MG63 (cell line): ENCODE data around the gene PELO. TPM values are rescaled to one million over a fixed set of nuclear protein-coding genes. Genes with fewer than 3 reads are reported as not detected.
"Not testable (repeated sequence)": the region's sequence is repeated elsewhere in the genome, so short reads cannot be mapped to it uniquely, and the experiment has no call there.

Experiments used
- DNase-seq: peaks from one replicate; pipeline ENCODE4 v3.0.0-alpha.2; 2020
- H3K27me3 ChIP-seq: fragments of 250-450 bp; sonication (Bioruptor Pico); 2 replicates; pipeline ENCODE4 v1.5.1; 2020; ENCODE audit warnings: mild to moderate bottlenecking, moderate library complexity
- H3K36me3 ChIP-seq: fragments of 250-450 bp; sonication (Bioruptor Pico); 2 replicates; pipeline ENCODE4 v1.5.1; 2020; ENCODE audit warnings: mild to moderate bottlenecking, moderate library complexity
- H3K4me3 ChIP-seq: fragments of 250-450 bp; sonication (Bioruptor Pico); 2 replicates; pipeline ENCODE4 v1.5.1; 2020; ENCODE audit warnings: mild to moderate bottlenecking, moderate library complexity
- H3K9me3 ChIP-seq: fragments of 250-450 bp; sonication (Bioruptor Pico); 2 replicates; pipeline ENCODE4 v1.5.1; 2020; ENCODE audit warnings: mild to moderate bottlenecking, moderate library complexity
- total RNA-seq: library from RNA; depleted of rRNA; stranded (reverse); fragments of >200 nt; shearing (Covaris generic); gene quantifications from 2 replicates; pipeline ENCODE4 v1.2.3, GENCODE V29; 2014; ENCODE audit warnings: low replicate concordance

The PELO gene
- total RNA-seq, 1 experiment from 2014 or later: 23.9 TPM

- Histone ChIP-seq H3K9me3 (no peaks in the 10 kb centered on the region), H3K36me3 (peaks cover 26% of the 10 kb centered on the region), H3K4me3 (no peak overlapping the region), H3K27me3 (no peaks in the 10 kb centered on the region)
- DNase-seq: no peak
Measured at GRCh38 chr5:52807723-52808122, 20.0 kb downstream of the PELO start.

- Histone ChIP-seq H3K27me3 (no peaks in the 10 kb centered on the region), H3K36me3 (peaks cover 20% of the 10 kb centered on the region), H3K4me3 (no peak overlapping the region), H3K9me3 (no peaks in the 10 kb centered on the region)
- no peak for DNase-seq
Measured at GRCh38 chr5:52808316-52808901, 20.7 kb downstream of the PELO start.

- no peaks in the 10 kb centered on the region for H3K27me3 ChIP-seq
- no peaks in the 10 kb centered on the region for H3K9me3 ChIP-seq
- DNase-seq: no peak
- peaks cover 6% of the 10 kb centered on the region for H3K36me3 ChIP-seq
- H3K4me3 ChIP-seq: no peak overlapping the region
Measured at GRCh38 chr5:52809884-52810283, 22.2 kb downstream of the PELO start.

DNA sequence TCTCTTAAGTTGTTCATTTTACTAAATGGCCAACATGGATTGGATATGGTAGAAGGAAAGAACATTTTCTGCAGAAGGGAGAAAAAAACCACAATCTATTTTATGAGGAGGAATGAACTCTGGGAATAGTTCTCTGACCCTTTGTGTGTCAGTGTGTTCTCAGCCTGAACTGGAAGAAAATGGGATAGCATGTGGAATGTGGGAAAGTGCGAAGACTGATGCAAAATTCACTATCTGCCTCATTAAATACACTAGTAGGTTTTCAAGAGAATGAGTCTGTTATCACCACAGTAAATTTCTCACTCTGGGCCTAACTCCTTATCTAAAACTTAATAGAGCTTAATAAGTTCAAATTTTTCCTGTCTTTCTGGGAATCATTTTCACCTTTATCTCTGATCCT is 22.7 kb downstream of the PELO start:
- Histone ChIP-seq H3K27me3 (no peaks in the 10 kb centered on the region), H3K36me3 (peaks cover under 1% of the 10 kb centered on the region), H3K4me3 (no peak overlapping the region), H3K9me3 (no peaks in the 10 kb centered on the region)
- DNase-seq: no peak

DNA sequence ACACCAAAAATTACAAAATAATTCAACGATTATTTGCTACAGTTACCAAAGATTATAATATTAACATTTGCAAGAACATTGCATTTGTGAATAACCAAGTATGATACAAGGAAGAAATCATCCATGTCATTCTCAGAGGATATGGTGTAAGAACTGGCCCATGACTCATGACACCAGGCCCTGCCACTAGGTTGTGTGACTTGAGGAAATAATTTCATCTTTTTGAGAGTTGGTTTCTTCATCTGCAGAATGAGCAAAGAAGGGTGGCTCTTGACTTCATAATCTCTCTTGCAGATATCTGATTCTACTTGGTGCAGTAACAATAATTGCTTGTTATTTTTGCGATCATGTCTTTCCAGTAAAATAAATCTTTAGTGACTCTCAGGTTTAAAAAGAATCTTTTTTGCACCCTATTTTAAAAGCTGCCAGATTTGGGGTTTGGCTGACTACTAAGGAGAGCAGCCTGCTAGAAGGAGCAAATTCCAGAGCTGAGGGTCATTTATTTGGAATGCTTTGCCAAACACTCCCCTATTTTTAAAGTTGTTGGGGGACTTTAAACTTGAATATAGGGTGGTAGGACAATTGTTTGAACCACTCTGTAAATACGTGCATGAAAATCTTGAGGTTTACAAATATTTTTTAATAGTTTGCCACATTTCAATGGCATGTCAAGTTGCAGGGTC is 23.5 kb downstream of the PELO start:
- H3K4me3 ChIP-seq: no peak overlapping the region
- no peaks in the 10 kb centered on the region; the same call in 1 of the 2 replicates for H3K36me3 ChIP-seq
- no peaks in the 10 kb centered on the region for H3K9me3 ChIP-seq
- DNase-seq: peak; percentile 20
- H3K27me3 ChIP-seq: no peaks in the 10 kb centered on the region

- H3K9me3 ChIP-seq: no peaks in the 10 kb centered on the region
- DNase-seq: no peak
- H3K27me3 ChIP-seq: no peaks in the 10 kb centered on the region
- H3K4me3 ChIP-seq: no peak overlapping the region
- no peaks in the 10 kb centered on the region for H3K36me3 ChIP-seq
Measured at GRCh38 chr5:52814352-52815148, 26.8 kb downstream of the PELO start.

DNA sequence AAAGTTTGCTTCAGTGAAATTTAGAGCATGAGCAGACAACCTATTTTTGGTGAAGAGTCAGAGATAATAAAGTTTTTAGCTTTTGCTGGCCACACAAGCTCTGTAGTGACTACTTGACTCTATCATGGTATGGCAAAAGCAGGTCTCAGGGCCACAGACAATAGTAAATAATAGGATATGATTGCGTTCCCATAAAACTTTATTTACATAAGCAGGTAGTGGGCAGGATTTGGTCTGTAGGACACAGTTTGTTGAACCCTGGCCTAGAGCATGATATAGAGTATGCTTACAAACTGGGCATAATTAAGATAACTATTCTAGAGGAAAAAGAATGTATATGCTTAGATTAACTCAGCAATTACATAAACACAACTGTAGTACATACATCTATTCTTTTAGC is 30.1 kb downstream of the PELO start:
- DNase-seq: no peak
- H3K36me3 ChIP-seq: no peaks in the 10 kb centered on the region
- no peaks in the 10 kb centered on the region for H3K9me3 ChIP-seq
- H3K4me3 ChIP-seq: no peak overlapping the region
- no peaks in the 10 kb centered on the region for H3K27me3 ChIP-seq

DNA sequence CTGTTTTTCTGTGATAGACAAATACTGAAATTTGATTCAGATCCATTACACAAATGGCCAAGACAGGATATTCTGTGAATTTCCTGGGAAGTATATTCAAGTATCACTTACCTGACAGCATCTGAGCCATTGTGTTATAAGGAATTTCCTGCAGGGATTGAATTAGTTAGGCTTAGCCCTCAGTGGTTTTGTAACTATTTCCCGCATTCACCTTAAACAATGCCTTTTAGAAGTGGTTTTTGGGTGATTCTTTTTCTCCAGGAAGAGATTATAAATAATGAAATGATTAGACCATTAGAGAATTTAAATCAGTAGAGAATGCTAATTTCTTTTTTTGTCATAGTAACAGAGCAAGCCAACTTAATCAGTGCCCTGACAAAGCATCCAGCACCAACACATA is 30.6 kb downstream of the PELO start:
- Histone ChIP-seq H3K27me3 (no peaks in the 10 kb centered on the region), H3K4me3 (no peak overlapping the region)
- DNase-seq: no peak

GRCh38 chr5:52818807-52819206 is 31.1 kb downstream of the PELO start:
- not testable (repeated sequence) for DNase-seq, H3K36me3 ChIP-seq, H3K4me3 ChIP-seq, H3K27me3 ChIP-seq, H3K9me3 ChIP-seq

More for the DNA sequence above, 30.6 kb downstream of the PELO start:
- no peaks in the 10 kb centered on the region for H3K9me3 ChIP-seq
- no peaks in the 10 kb centered on the region for H3K36me3 ChIP-seq

DNA sequence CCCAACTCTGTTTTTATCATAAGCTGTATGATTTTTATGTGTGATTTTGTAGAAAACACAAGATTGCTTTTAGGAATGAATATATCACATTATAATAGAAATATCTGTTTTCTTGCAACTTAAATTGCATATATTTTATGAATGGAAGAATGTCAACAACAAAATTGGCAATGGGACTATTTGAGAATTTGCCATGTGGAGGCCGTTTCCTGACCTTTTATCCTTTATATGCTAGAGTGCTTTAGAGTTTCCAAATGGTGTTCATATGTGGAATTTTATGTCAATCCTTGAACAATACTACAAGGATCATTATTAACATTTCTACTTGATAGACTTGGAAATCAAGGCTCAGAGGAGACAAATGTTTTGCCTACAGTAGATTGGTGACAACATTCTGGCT is 34.2 kb downstream of the PELO start:
- Histone ChIP-seq H3K36me3 (no peaks in the 10 kb centered on the region), H3K9me3 (no peaks in the 10 kb centered on the region), H3K4me3 (no peak overlapping the region), H3K27me3 (no peaks in the 10 kb centered on the region)
- DNase-seq: no peak

DNA sequence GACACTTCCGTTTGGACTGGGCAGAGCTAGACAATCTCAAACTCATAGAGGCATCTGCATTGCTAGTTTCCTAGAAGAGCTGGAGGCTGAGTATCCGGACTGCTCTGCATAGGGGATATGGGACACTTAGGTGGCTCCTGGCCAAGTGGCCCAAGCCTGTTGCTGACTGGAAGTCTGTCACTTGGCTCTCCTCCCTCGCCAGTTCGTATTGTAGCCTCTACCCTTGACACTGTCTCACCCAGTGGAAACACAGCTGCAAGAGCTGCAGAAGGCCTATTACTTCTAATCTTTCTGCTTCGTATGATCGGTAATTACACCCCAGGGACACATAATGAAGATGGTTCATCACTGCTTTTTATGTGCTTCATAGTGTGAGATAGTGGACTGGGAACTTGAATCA is 34.7 kb downstream of the PELO start:
- Histone ChIP-seq H3K36me3 (no peaks in the 10 kb centered on the region), H3K4me3 (no peak overlapping the region), H3K27me3 (no peaks in the 10 kb centered on the region), H3K9me3 (no peaks in the 10 kb centered on the region)
- DNase-seq: no peak

DNA sequence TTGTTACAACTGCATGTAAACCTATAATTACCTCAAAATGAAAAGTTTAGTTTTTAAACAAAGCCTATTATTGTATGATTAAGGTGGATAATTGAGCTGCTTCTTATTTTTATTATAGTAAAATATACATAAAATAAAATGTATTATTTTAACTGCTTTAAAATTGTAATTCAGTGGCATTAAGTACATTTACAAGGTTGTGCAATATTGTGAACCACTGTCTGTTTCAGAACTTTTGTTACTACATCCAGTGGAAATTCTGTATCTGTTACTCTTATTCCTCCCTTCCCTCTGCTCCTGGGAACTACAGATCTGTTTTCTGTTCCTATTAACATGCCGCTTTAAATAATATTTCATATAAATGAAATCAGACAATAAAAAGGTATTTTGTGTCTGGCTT is 37.1 kb downstream of the PELO start:
- no peaks in the 10 kb centered on the region for H3K9me3 ChIP-seq
- no peak overlapping the region for H3K4me3 ChIP-seq
- no peaks in the 10 kb centered on the region for H3K27me3 ChIP-seq
- no peak for DNase-seq
- no peaks in the 10 kb centered on the region for H3K36me3 ChIP-seq

DNA sequence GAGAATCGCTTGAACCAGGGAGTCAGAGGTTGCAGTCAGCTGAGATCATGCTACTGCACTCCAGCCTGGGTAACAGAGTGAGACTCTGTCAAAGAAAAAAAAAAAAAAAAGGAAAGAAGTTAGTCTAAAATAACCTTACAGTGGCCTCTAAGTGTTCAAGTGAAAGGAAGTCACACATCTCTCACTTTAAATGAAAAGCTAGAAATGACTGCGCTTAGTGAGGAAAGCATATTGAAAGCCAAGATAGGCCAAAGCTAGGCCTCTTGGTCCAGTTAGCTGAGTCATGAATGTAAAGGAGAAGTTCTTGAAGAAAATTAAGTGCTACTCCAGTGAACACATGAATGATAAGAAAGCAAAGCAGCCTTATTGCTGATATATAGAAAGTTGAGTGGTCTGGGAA is 38.1 kb downstream of the PELO start:
- Histone ChIP-seq H3K27me3 (no peaks in the 10 kb centered on the region), H3K9me3 (no peaks in the 10 kb centered on the region), H3K4me3 (no peak overlapping the region), H3K36me3 (no peaks in the 10 kb centered on the region)
- no peak for DNase-seq

GRCh38 chr5:52827815-52828214 is 40.1 kb downstream of the PELO start:
- DNase-seq: no peak
- H3K4me3 ChIP-seq: no peak overlapping the region
- H3K36me3 ChIP-seq: no peaks in the 10 kb centered on the region
- H3K9me3 ChIP-seq: no peaks in the 10 kb centered on the region
- no peaks in the 10 kb centered on the region for H3K27me3 ChIP-seq

DNA sequence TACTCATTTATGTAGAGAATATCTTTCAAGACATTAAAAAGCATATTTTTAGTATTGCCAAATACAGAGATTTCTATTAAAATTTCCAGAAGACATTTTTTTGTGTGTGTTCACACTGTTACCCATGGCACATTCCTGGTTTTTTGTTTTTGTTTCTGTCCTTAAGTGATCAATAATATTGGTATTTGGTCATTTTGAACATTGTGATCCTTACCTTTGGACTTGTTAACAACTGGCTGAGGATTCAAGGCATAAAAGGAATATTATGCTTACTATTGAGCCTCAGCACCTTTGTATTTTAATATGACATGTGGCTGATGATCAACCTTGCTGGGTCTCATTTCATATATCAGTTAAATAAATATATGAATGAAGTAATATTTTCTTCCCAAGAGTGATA is 41.9 kb downstream of the PELO start:
- Histone ChIP-seq H3K9me3 (no peaks in the 10 kb centered on the region), H3K36me3 (no peaks in the 10 kb centered on the region), H3K4me3 (no peak overlapping the region), H3K27me3 (no peaks in the 10 kb centered on the region)
- DNase-seq: no peak

DNA sequence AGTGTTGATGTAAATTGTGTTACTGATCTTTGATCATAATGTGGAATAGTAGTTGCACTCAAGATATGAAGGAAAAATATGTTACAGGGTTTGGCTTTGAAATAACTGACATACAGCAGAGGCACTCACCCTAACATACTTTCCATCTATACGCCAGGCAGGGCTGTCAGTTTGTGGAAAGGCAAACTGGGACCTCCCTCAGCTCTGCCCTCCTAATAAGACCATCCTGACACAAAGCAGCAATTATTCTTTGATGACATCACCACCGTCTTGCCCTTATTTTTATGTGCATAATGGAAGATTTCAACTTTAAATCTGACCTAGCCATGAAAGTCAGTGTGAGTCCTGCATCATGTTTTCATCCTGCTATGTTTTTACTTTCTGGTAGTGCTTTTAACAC is 42.9 kb downstream of the PELO start:
- H3K27me3 ChIP-seq: no peaks in the 10 kb centered on the region
- no peak overlapping the region for H3K4me3 ChIP-seq
- H3K9me3 ChIP-seq: no peaks in the 10 kb centered on the region
- no peaks in the 10 kb centered on the region for H3K36me3 ChIP-seq
- no peak for DNase-seq

DNA sequence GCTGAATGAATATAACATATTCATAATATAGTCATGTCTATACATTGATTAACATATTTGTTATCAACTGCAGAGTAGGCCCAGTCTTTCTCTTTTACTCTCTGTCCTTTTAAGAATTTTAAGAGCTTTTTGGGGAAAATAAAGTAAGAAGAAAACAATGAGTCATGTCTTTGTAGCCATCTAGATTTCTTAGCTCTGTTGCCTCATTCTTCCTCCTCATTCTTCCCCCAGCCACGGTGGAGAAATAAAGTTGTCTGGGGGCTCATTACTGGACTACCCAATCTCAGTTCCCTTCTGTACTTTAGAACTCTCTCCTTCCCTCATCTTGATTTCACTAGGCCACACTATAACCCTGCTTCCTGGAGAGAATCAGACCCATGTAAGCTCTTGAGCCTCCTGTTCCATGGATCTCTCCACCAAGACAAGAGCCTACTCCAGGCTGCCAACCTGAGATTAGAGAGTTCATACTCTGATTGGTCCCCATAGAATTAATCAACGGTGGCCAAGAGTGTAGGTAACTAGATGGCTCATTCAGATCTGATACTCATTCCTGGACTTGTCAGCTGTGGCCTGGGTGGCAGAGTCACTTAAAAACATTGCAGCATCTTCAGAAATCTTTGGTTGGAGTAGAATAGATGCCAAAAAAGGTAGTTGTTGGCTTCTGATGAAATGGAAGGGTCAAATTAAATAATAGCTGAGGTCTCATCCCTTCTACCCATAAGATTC is 44.2 kb downstream of the PELO start:
- DNase-seq: no peak
- H3K4me3 ChIP-seq: no peak overlapping the region
- H3K27me3 ChIP-seq: no peaks in the 10 kb centered on the region
- no peaks in the 10 kb centered on the region for H3K9me3 ChIP-seq
- H3K36me3 ChIP-seq: no peaks in the 10 kb centered on the region
